Gastroesophageal sphincter (tissue), 3 donors: ENCODE results near the gene TSSK2.

ENCODE experiments used
- CTCF ChIP-seq, 4 experiments: fragments of 200-600 bp in 2 of 4; fragments of 450-650 bp in 2 of 4; sonication (generic) in 1 of 4; IDR thresholded peaks; one replicate each; pipeline ENCODE4 v1.5.1; 2017 to 2019; ENCODE audit warnings: antibody characterized with exemption in 4 of 4, mild to moderate bottlenecking in 2 of 4, moderate library complexity in 2 of 4
- POLR2A ChIP-seq, 2 donors: fragments of 450-650 bp; IDR thresholded peaks; one replicate each; pipeline ENCODE4 v1.6.1; 2017; ENCODE audit warnings: antibody characterized with exemption in 2 of 2, mild to moderate bottlenecking in 2 of 2, moderate library complexity in 1 of 2
- POLR2AphosphoS5 ChIP-seq: sonication (generic); formaldehyde crosslinking; IDR thresholded peaks from one replicate; pipeline ENCODE4 v1.6.1; 2017; ENCODE audit warnings: antibody characterized with exemption

DNA sequence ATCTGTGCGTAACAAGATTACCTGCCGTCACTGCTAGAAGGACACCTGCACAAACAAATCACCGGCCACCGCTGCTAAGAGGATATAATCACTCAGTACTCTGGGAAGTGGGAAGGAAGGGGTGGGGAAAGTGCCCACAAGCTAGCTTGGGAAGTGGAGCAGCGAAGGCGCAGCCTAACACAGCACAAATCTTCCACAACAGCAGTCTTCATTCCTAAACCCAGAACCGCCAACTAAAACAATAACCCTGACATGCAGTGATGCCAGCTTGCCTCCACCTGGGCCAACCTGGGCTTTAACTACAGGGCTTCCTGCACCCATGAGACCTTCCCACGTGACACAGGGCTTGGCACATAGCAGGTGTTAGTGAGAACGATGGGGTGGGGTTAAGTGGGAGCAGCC is 14.0 kb upstream of the TSSK2 start:
- TF ChIP-seq POLR2AphosphoS5 (no peak), POLR2A (IDR thresholded peaks at IDR 0.05) (no peak), CTCF (IDR thresholded peaks at IDR 0.05) (no peak)
